Suppressor macrophage (primary cell): ENCODE data around the gene MADCAM1.
A peak's percentile ranks its signal among the peaks of the same experiment; 100 is the strongest.

Source experiments
- DNase-seq, 4 experiments: peaks; one replicate each; pipeline ENCODE4 v3.0.0-alpha.2; 2020 to 2022

Gene MADCAM1

DNA sequence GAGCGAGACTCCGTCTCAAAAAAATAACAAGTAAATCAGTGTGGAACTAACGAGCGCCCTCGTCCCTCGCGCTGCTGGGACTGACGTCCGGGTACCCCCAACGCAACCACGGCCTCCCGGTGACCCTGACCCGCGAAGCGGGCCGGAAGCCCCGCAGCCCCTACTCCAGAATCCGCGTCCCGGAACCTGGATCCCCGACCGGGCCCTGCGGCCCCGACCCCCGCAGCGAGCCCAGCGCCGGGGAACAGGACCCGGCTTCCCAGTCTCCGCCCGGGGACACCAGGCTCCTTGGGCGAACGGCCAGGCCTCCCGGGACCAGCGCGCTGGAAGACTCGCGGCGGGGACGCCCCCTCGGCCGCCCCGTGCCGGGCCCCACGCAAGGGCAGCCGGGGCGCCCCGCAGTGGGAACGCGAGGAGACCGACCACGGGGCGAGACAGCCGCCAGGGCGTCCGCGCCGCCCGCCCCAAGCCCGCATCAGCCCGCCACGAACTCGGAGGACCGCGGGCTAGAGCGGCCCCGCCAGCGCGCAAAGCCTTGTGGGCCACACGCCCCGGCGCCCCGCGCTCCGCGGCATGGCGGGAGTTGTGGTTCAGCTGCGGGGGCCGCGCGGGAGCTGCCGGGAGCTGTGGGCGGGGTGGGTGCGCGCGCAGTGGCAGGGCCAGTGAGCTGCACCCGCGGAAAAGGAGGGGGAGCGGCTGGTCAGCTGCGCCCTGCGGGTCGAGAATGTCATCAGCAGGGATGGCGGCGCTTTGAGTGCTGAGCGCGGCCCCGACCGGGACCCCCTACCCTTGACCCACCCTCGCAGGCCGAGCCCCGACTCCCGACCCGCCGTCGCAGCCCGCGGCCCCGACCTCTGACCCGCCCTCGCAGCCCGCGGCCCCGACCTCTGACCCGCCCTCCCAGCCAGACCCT lies 7.5 kb upstream of the MADCAM1 start:
- peak; percentile 87 to 99 (median 94) for DNase-seq

DNA sequence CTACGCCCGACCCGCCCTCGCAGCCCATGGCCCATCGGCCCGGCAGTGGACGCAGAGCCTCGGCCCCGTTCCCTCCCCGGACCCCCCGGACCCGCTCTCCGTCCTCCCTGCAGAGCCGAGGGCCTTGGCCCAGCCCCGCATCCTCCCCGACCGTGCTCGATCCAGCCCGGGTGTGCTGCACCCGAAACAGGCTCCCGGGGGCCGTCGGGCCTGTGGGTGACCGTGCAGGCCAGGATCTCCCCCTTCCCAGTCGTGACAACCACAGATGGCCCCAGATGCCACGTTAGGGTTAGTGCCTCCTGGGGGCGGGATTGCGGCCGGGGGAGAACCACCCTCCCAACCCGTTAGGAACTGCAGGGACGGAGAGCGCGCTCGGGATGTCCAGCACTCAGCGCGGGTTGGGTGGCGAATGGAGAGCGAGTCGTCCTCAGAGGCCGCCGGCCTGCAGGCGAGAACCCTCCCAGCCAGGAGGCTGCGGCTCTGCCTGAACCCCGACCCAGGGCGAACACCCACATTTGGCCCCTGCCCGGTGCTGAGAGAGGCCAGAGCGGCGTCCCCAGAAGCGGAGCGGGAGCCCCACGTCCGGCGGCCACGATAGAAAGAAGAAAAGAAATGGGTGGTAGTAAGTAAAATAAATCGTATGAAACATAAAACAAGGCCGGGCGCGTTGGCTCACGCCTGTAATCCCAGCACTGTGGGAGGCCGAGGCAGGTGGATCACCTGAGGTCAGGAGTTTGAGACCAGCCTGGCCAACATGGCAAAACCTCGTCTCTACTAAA lies 6.7 kb upstream of the MADCAM1 start:
- peak in 2 of 4 experiments; percentile 51 to 64 for DNase-seq

DNA sequence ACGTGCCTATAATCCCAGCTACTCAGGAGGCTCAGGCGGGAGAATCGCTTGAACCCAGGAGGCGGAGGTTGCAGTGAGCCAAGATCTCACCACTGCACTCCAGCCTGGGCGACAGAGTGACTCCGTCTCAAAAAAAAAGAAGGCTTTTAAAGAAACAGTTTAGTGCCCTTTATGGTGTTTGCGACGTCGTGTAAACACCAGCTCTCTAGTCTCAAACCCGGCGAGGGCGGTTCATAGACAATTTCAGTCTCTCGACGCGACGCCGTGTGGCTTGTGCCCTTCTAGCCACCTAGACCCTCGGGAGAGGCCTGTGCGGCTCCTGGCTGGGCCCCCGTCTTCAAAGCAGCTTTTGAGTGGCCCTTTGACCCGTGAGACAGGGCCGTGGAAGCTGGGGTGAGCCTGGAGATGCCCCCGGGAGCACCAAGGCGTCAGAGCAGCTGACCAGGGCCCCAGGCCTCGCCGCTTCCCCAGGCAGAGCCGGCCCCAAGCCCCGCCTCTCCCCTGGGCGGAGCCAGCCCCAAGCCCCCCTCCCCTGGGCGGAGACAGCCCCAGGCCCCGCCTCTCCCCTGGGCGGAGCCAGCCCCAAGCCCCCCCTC lies 5.0 kb upstream of the MADCAM1 start:
- DNase-seq, result peak in 1 of 4 experiments; percentile 34

DNA sequence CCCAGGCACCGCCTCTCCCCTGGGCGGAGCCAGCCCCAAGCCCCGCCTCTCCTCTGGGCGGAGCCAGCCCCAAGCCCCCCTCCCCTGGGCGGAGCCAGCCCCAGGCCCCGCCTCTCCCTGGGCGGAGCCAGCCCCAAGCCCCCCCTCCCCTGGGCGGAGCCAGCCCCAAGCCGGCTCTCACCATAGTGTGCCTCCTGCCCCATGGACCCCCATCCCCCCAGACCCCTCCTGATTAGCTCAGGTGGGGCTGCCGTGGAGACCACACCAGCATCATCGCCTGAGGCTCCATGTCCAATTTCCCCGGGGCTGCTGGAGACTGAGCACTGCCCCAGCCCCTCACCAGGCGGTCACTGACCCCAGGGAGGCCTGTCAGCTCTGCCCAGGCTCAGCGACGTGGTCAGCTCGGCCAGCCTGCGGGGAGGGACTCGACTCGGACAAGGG lies 4.2 kb upstream of the MADCAM1 start:
- peak in 1 of 4 experiments; percentile 21 for DNase-seq

DNA sequence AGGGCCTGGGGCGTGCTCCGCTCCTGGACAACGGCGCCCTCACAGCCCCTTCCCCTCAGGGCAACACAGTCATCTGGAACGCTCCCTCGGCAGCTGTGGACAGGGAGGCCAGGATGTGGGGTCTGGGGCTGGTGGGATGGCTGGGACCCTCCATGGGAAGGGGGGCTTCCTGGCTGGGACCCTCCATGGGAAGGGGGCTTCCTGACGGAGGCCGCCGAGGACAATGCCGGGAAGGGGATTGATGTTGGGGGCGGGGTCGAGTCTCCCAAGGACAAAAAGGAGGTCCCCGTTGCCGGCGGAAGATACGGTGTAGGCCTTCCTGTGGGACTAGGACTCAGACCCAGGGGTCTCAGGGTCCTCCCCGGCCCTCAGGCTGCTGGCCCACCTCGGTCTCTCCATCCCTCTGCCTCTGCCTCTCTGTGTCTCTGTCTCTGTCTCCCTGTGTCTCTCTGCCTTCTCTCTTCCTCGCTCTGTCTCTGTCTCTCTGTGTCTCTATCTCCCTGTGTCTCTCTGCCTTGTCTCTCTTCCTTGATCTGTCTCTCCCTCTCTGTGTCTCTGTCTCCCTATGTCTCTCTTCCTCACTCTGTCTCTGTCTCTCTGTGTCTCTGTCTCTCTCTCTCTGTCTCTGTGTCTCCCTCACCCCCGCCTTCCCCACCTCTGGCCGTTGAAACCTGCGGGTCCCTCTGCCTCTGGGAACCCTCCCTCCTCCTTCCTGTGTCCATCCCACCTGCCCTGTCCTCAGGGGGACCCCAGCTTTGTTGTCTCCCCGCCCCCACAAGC lies 2.7 kb upstream of the MADCAM1 start:
- no peak for DNase-seq

DNA sequence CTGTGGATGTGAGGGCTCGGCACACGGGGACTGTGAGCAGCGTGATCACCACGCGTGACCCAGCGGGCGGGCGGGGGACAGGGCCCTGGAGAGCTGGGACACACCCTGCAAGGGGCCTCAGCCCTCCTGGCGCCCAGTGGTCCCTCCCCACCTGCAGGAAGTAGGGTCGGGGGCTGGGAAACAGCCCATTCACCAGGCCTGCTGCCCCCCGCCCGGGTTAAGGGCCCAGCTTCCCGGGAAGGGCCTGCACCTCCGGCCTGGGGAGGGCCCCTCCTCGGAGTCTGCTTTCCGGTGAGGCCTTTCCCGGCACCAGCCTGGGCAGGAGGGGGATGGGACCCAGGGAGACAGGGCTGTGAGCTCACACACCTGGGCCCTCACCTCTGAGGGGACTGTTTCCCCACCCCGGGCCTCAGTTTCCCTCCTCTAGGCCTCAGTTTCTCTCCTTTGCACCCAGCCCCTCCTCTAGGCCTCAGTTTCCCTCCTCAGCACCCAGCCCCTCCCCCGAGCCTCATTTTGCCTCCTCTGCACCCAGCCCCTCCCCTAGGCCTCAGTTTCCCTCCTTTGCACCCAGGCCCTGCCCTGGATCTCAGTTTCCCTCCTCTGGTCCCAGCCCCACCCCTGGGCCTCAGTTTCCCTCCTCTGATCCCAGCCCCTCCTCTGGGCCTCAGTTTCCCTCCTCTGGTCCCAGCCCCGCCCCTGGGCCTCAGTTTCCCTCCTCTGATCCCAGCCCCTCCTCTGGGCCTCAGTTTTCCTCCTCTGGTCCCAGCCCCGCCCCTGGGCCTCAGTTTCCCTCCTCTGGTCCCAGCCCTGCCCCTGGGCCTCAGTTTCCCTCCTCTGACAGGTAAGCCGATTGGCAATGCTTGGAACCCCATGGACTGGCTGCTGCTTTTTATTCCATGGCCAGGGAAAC lies 1.9 kb upstream of the MADCAM1 start:
- DNase-seq, result no peak

DNA sequence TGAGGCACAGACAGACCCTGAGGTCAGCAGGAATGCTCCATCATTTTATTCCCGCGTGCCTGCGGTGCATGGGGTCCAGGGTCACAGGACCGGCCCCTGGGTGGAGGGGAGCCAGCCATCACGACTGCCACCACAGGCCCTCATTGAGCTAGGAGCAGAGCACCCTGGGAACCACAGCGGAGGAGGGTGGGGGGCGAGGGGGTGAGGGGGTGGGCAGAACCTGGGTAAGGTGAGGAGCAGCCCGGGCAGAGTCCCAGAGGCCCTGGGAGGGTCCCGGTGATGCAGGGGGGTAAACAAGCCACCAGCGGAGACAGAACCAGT lies 1.2 kb upstream of the MADCAM1 start:
- DNase-seq, result no peak

DNA sequence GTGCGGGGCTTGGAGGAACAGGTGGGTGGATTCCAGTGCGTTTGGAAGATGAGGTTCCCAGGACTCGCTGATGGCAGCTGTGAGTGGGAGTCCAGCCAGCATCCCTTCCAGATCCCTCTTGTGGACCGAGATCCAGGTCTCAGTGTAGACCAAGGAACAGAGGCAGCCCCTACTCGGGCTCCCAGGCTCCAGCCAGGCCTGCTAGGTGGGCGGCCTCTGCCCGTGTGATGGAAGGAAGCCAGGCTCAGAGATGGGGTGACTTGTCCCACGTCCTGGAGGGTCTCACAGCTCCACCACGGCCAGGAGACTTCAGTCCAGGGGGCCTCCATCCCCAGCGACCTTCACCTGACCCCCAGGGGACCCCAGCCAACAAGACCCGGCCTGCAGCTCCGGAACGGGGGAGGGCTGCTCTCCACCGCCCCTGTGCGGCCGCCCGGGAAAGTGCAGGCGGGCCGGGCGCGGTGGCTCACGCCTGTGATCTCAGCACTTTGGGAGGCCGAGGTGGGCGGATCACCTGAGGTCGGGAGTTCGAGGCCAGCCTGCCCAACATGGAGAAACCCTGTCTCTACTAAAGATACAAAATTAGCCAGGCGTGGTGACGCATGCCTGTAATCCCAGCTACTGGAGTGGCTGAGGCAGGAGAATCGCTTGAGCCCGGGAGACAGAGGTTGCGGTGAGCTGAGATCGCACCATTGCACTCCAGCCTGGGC lies 729 bp upstream of the MADCAM1 start:
- peak in 3 of 4 experiments; percentile 32 to 63 (median 42) for DNase-seq

DNA sequence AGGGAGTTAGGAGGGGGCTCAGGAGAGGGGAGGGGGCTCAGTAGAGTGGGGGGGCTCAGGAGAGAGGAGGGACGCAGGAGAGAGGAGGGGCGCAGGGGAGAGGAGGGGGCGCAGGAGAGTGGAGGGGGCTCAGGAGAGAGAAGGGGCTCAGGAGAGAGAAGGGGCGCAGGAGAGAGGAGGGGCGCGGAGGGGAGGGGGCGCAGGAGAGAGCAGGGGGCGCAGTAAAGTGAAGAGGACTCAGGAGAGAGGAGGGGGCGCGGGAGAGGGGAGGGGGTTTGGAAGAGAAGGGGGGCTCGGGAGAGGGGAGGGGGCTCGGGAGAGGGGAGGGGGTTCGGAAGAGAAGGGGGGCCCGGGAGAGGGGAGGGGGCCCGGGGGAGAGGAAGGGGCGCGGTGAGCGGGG lies 700 bp downstream of the MADCAM1 start:
- no peak for DNase-seq

DNA sequence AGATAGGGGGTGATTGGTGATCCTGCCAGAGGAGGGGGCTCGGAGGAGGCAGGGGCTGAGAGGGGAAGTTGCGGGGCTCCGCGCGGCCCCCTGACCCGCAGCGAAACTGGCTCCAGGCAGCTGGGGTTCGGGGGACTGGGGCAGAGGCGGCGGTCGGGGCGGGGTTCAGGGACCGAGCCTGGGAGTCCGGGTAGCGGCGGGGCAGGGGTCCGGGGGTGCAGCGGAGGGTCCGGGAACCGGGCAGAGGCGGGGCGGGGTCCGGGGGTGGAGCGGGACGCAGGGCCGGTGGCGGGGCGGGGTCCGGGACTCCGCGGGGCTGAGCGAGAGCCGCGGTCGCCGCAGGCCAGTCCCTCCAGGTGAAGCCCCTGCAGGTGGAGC lies 1.2 kb downstream of the MADCAM1 start:
- no peak for DNase-seq

DNA sequence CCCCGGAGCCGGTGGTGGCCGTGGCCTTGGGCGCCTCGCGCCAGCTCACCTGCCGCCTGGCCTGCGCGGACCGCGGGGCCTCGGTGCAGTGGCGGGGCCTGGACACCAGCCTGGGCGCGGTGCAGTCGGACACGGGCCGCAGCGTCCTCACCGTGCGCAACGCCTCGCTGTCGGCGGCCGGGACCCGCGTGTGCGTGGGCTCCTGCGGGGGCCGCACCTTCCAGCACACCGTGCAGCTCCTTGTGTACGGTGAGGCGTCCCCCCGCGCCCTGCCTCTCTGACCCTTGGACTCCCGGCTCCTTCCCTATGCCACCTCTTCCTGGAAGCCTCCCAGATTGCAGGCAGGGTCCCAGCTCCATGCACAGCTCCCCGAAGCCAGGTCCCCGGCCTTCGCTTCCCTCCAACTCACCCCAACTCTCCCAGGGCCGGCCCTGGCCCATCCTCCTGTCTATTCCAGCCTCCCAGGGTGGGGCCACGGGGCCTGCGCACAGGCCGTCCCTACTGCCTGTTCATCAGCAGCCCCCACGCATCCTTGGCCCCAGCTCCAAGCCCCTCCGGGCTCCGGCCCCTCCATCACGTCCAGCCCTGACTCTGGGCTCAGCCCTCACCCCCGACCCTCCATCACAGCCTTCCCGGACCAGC lies 1.7 kb downstream of the MADCAM1 start:
- DNase-seq, result no peak

DNA sequence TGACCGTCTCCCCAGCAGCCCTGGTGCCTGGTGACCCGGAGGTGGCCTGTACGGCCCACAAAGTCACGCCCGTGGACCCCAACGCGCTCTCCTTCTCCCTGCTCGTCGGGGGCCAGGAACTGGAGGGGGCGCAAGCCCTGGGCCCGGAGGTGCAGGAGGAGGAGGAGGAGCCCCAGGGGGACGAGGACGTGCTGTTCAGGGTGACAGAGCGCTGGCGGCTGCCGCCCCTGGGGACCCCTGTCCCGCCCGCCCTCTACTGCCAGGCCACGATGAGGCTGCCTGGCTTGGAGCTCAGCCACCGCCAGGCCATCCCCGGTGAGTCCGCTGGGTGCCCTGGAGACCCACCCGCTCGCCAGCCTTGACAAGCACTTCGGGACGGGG lies 2.2 kb downstream of the MADCAM1 start:
- no peak for DNase-seq

DNA sequence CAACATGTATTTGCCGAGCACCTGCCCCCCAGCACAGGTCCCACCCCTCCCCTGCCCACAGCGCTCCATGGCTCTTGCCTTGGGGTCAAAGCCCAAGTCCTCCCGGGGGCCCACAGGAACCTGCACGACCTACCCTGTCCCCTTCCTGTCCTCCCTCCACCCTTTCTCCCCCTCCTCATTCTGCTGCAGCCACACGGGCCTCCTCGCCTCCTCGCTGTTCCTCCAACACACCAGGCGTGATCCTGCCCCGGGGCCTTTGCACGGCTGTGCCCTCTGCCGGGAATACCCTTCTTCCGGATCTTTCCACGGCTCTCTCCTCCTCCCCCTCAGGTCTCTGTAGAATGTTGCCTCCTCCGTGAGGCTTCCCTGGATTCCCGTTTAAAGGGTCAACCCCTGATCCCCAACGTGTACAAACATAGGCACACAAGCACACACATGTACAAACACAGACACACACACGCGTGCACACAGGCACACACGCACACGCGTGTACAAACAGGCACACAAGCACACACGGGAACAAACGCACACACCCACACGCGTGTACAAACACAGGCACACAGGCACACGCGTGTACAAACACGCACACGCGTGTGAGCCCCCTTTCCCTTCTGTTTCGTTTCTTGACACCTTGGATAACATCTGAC lies 2.8 kb downstream of the MADCAM1 start:
- no peak for DNase-seq

DNA sequence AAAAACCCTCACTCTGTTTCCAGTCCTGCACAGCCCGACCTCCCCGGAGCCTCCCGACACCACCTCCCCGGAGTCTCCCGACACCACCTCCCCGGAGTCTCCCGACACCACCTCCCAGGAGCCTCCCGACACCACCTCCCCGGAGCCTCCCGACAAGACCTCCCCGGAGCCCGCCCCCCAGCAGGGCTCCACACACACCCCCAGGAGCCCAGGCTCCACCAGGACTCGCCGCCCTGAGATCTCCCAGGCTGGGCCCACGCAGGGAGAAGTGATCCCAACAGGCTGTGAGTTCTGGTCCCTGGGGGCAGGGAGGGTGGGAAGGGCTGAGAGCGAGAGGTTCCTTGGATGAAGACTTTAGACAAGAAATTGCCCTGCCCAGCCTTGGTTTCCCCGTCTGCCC lies 5.4 kb downstream of the MADCAM1 start:
- no peak for DNase-seq

DNA sequence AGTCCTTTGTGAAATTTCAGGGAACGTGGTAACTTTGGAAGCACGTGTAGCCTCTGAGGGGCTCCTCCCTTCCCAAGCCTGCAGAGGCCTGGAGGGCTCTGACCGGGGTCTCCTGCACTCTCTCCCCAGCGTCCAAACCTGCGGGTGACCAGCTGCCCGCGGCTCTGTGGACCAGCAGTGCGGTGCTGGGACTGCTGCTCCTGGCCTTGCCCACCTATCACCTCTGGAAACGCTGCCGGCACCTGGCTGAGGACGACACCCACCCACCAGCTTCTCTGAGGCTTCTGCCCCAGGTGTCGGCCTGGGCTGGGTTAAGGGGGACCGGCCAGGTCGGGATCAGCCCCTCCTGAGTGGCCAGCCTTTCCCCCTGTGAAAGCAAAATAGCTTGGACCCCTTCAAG lies 8.3 kb downstream of the MADCAM1 start:
- DNase-seq, result no peak

DNA sequence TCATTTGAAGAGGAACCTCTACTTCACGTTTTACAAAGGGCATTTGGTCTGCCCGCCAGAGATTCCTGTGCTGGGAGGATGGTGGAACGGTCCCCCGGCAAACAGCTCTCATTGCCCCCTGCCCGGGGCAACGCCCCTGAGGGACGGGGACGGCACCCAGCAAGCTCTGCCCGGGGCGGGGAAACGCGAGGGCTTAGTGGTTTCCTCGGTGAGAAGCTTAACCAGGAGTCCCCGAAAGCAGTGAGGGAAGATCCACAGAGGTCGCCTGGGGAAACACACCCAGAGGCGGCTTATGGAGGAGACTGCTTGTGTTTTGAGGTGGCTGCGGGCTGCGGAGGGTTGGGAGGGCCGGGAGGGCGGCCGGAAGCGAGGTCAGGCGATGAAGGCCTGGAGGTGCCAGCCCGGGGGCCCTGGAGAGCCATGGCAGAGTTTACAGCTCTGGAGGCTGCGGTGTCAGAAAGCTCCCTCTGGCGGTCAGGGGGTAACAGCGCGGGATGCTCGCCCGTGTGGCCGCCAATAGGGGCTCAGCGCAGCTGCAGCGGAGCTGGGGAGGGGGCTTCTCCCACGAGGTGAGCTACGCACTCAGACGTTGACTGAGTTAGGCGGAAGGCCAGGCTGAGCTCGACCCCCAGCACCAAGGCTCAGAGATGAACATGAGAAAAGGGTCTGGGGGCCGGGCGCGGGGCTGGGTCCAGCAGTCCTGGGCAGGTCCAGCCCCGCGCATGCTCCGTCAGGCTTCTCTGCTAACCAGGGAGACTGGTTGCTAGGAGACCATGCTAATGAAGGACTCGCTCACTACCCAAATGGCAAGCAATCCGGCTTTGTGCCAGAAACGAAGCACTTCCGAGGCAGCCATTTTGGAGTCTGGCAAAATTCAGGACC lies 10.4 kb downstream of the MADCAM1 start:
- peak; percentile 90 to 100 (median 99) for DNase-seq

DNA sequence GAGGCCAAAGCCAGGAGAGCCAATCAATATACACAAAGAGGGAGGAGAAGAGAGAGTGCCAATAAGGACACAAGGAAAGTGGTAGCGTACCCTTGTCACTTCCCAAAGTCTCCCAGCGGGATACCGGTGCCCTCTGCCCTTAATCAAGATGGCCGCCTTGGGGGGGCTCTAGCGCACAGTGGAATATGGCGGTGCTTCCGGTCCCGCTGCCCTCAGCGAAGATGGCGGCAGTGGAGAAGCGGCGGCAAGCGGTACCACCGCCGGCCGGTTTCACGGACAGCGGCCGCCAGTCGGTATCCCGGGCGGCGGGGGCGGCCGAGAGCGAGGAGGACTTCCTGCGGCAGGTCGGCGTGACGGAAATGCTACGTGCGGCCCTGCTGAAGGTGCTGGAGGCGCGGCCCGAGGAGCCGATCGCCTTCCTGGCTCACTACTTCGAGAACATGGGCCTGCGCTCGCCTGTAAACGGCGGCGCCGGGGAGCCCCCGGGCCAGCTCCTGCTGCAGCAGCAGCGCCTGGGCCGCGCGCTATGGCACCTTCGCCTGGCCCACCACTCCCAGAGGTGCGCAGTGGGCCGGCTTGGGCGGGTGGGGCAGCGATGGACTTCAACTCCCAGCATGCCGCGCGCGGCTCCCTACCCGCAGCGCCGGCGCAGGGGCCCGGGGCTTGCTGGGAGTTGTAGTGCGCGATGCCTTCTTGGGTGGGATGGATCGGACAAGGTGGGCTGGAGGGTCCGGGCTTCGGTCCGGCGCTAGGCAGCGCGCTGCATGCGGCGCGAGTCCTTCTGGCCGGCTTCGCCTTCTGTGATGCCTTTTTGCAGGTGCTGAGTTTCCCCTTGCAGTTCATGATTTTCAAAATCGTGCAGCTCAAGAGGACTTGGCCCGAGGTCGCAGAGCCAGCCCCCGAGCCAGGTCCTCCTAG lies 11.3 kb downstream of the MADCAM1 start, which contains the start of gene TPGS1:
TSS of gene TPGS1 (plus strand) at position 212 of the 918 bp plus-strand sequence. CDS start at position 222, 10 bp downstream.
- peak; percentile 75 to 98 (median 94) for DNase-seq
